ENCODE results near the gene TMEM208. TPM values are rescaled to one million over a fixed set of nuclear protein-coding genes. Genes with fewer than 3 reads are reported as not detected.

TMEM208 gene
- 21.4 and 40.7 TPM in 2 replicates for total RNA-seq

GRCh38 chr16:67226804-67227566, at the start of gene TMEM208:
Gene TMEM208, plus strand, starts transcription at chr16:67227130. Its CDS starts 89 bp downstream, at chr16:67227219.

GRCh38 chr16:67183627-67184452, 43.1 kb upstream of the TMEM208 start, which contains the start of gene MATCAP1:
Gene MATCAP1, minus strand, starts transcription at chr16:67183963. Its CDS starts 3,353 bp downstream, at chr16:67180610.

GRCh38 chr16:67190041-67190440, 36.9 kb upstream of the TMEM208 start, which contains the start of gene EXOC3L1:
Gene EXOC3L1, minus strand, starts transcription at chr16:67190136. Its CDS starts 460 bp downstream, at chr16:67189676.

GRCh38 chr16:67191995-67192681, 34.8 kb upstream of the TMEM208 start, which contains the start of gene E2F4:
Gene E2F4, plus strand, starts transcription at chr16:67192155. Its CDS starts 73 bp downstream, at chr16:67192228.

GRCh38 chr16:67199011-67199807, 27.7 kb upstream of the TMEM208 start, which contains the start of gene ELMO3:
Gene ELMO3, plus strand, starts transcription at chr16:67199131. Its CDS starts 196 bp downstream, at chr16:67199327.

GRCh38 chr16:67247192-67248072, 20.5 kb downstream of the TMEM208 start, which contains the start of gene FHOD1:
Gene FHOD1, minus strand, starts transcription at chr16:67247481. Its CDS starts 71 bp downstream, at chr16:67247410.

GRCh38 chr16:67248401-67249177, 21.7 kb downstream of the TMEM208 start, which contains the start of gene SLC9A5:
Gene SLC9A5, plus strand, starts transcription at chr16:67248979. Its CDS starts 36 bp downstream, at chr16:67249015.

Other genes with a start within 250 kb of the TMEM208 start
- gene CES4A, start 238.5 kb upstream of the TMEM208 start, total RNA-seq, result 1.4 and 2.0 TPM in 2 replicates
- gene CBFB, start 198.0 kb upstream of the TMEM208 start, total RNA-seq, result 86.8 and 120 TPM in 2 replicates
- gene PHAF1, start 117.2 kb upstream of the TMEM208 start, total RNA-seq, result 16.1 and 30.3 TPM in 2 replicates
- 9.6 and 11.5 TPM in 2 replicates for gene B3GNT9, start 76.1 kb upstream of the TMEM208 start, total RNA-seq
- gene TRADD, start 67.2 kb upstream of the TMEM208 start, total RNA-seq, result 20.1 and 22.2 TPM in 2 replicates
- gene FBXL8, start 67.2 kb upstream of the TMEM208 start, total RNA-seq, result 3.8 and 7.2 TPM in 2 replicates
- gene HSF4, start 62.4 kb upstream of the TMEM208 start, total RNA-seq, result 2.4 and 8.4 TPM in 2 replicates
- gene NOL3, start 56.6 kb upstream of the TMEM208 start, total RNA-seq, result 16.7 and 22.5 TPM in 2 replicates
- gene MATCAP1, start 43.2 kb upstream of the TMEM208 start, total RNA-seq, result 3.8 and 8.4 TPM in 2 replicates
- gene EXOC3L1, start 37.0 kb upstream of the TMEM208 start, total RNA-seq, result not detected in 2 replicates
- 49.9 and 66.8 TPM in 2 replicates for gene E2F4, start 35.0 kb upstream of the TMEM208 start, total RNA-seq
- gene ELMO3, start 28.0 kb upstream of the TMEM208 start, total RNA-seq, result 21.9 and 25.2 TPM in 2 replicates
- gene FHOD1, start 20.4 kb downstream of the TMEM208 start, total RNA-seq, result 2.7 and 5.8 TPM in 2 replicates
- gene SLC9A5, start 21.8 kb downstream of the TMEM208 start, total RNA-seq, result 0.34 and 0.43 TPM in 2 replicates
- 3.1 and 17.8 TPM in 2 replicates for gene PLEKHG4, start 52.4 kb downstream of the TMEM208 start, total RNA-seq
- not detected in 2 replicates for gene KCTD19, start 99.6 kb downstream of the TMEM208 start, total RNA-seq
- not detected in 2 replicates for gene LRRC36, start 99.7 kb downstream of the TMEM208 start, total RNA-seq
- under 0.01 and 0.14 TPM in 2 replicates for gene TPPP3, start 166.4 kb downstream of the TMEM208 start, total RNA-seq
- gene ZDHHC1, start 189.3 kb downstream of the TMEM208 start, total RNA-seq, result 1.4 and 5.3 TPM in 2 replicates
- gene HSD11B2, start 204.0 kb downstream of the TMEM208 start, total RNA-seq, result 1.4 and 4.6 TPM in 2 replicates